Hepatocyte (in vitro differentiated cells): Measurements from ENCODE around the gene SPSB1. TPM values are rescaled to one million over a fixed set of nuclear protein-coding genes. Genes with fewer than 3 reads are reported as not detected.

Experiments
- DNase-seq: peaks from one replicate; pipeline ENCODE4 v3.0.0-alpha.2; 2016; ENCODE audit warnings: low spot score
- H2AFZ ChIP-seq: fragments of 200-600 bp; sonication (generic); 2 replicates; pipeline ENCODE4 v1.6.0; 2016; ENCODE audit warnings: antibody characterized with exemption, mild to moderate bottlenecking
- H3K27ac ChIP-seq: fragments of 200-600 bp; sonication (generic); 2 replicates; pipeline ENCODE4 v1.5.1; 2016; ENCODE audit warnings: mild to moderate bottlenecking
- H3K27me3 ChIP-seq: fragments of 200-600 bp; sonication (generic); 2 replicates; pipeline ENCODE4 v1.6.1; 2016
- H3K36me3 ChIP-seq: fragments of 200-600 bp; sonication (generic); replicated peaks from 2 replicates; pipeline ENCODE4 v1.5.1; 2016; ENCODE audit warnings: low read depth; ENCODE audit not compliant: insufficient read depth
- H3K4me1 ChIP-seq: fragments of 200-600 bp; sonication (generic); 2 replicates; pipeline ENCODE4 v1.5.1; 2016; ENCODE audit warnings: mild to moderate bottlenecking, moderate library complexity; ENCODE audit not compliant: insufficient read depth
- H3K4me2 ChIP-seq: fragments of 200-600 bp; sonication (generic); 2 replicates; pipeline ENCODE4 v1.6.0; 2016
- H3K4me3 ChIP-seq: fragments of 200-600 bp; sonication (generic); 2 replicates; pipeline ENCODE4 v1.5.1; 2016; ENCODE audit warnings: mild to moderate bottlenecking
- H3K79me2 ChIP-seq: fragments of 200-600 bp; sonication (generic); 2 replicates; pipeline ENCODE4 v1.6.0; 2017; ENCODE audit warnings: mild to moderate bottlenecking
- H3K9me2 ChIP-seq: fragments of 200-600 bp; sonication (generic); replicated peaks from 2 replicates; pipeline ENCODE4 v1.6.0; 2017; ENCODE audit warnings: mild to moderate bottlenecking; ENCODE audit not compliant: insufficient read depth
- H3K9me3 ChIP-seq: fragments of 200-600 bp; sonication (generic); 2 replicates; pipeline ENCODE4 v1.5.1; 2016; ENCODE audit warnings: low read depth, mild to moderate bottlenecking
- H4K20me1 ChIP-seq: fragments of 200-600 bp; sonication (generic); 2 replicates; pipeline ENCODE4 v1.6.0; 2016; ENCODE audit warnings: mild to moderate bottlenecking; ENCODE audit not compliant: insufficient read depth, poor library complexity, severe bottlenecking
- CTCF ChIP-seq: fragments of 200-600 bp; sonication (generic); IDR thresholded peaks from 2 replicates; pipeline ENCODE4 v1.5.1; 2016; ENCODE audit warnings: antibody characterized with exemption, mild to moderate bottlenecking; ENCODE audit not compliant: poor library complexity
- EZH2 ChIP-seq: fragments of 200-600 bp; sonication (generic); IDR thresholded peaks from 2 replicates; pipeline ENCODE4 v1.6.1; 2016; ENCODE audit warnings: antibody characterized with exemption, mild to moderate bottlenecking, borderline replicate concordance
- EZH2phosphoT487 ChIP-seq: fragments of 200-600 bp; sonication (generic); IDR thresholded peaks from one replicate; pipeline ENCODE4 v1.6.1; 2018; ENCODE audit warnings: antibody characterized with exemption, mild to moderate bottlenecking, low read depth, moderate library complexity; ENCODE audit not compliant: unreplicated experiment, severe bottlenecking
- WGBS: methylation state at CpG from one replicate; pipeline ENCODE4 v1.1.6; 2016; ENCODE audit warnings: low lambda C conversion rate; ENCODE audit errors: missing lambda C conversion rate; 5-methylcytosine and 5-hydroxymethylcytosine counted together
- polyA plus RNA-seq: library from polyadenylated mRNA; unstranded; fragments of >200 nt; fragmentation: Nextera tagmentation; extraction: Ambion mirVana; gene quantifications from 2 replicates; pipeline ENCODE4 v1.2.1, GENCODE V29; 2016
- total RNA-seq: library from RNA; depleted of rRNA; stranded (reverse); fragments of >200 nt; gene quantifications from 2 replicates; pipeline ENCODE4 v1.2.3, GENCODE V29; 2014

SPSB1 gene
- total and polyA plus RNA-seq, 2 experiments from 2014 or later, result 61.3 to 102 TPM

GRCh38 chr1:9413877-9414213 lies 121.2 kb downstream of the SPSB1 start:
- Histone ChIP-seq H3K4me3 (no peak overlapping the region), H3K36me3 (no peaks in the 10 kb centered on the region), H3K27ac (peak overlapping the region; percentile 81), H3K79me2 (no peaks in the 10 kb centered on the region), H3K9me2 (no peaks in the 10 kb centered on the region), H3K4me2 (no peak overlapping the region), H2AFZ (no peak overlapping the region), H3K4me1 (peaks cover 21% of the 10 kb centered on the region), H3K9me3 (no peaks in the 10 kb centered on the region), H3K27me3 (no peaks in the 10 kb centered on the region), H4K20me1 (no peaks in the 10 kb centered on the region)
- TF ChIP-seq EZH2, result no peak
- WGBS, result 80% methylated on average over 4 of the region's 4 CpGs
- DNase-seq, result no peak

DNA sequence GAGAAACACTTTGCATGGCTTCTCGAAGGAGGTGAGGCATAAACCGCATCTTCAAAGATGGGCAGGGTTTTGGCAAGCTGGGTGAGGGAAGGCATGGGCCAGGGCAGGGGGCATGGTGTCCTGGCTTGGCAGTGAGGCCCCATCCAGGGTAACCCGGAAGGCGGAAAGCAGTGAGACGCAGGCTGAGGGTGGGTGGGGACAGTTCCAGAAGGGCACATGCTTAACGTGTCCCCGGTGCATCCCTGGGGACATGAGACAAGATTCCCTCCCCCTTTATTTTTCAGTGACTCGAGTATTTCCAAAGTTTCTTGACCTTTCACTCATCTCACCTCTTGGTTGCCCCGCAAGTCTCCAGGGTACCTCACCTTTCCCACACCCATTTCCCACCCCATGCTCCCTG lies 123.8 kb downstream of the SPSB1 start:
- TF ChIP-seq EZH2phosphoT487 (no peak), EZH2 (no peak), CTCF (no peak)
- Histone ChIP-seq H3K79me2 (no peaks in the 10 kb centered on the region), H3K4me3 (no peak overlapping the region), H3K9me3 (no peaks in the 10 kb centered on the region), H3K27ac (no peak overlapping the region), H3K9me2 (no peaks in the 10 kb centered on the region), H3K4me1 (peaks cover 17% of the 10 kb centered on the region), H4K20me1 (no peaks in the 10 kb centered on the region), H3K36me3 (no peaks in the 10 kb centered on the region), H2AFZ (no peak overlapping the region), H3K27me3 (no peaks in the 10 kb centered on the region), H3K4me2 (no peak overlapping the region)
- WGBS, result 92% methylated on average over 8 of the region's 9 CpGs
- no peak for DNase-seq

DNA sequence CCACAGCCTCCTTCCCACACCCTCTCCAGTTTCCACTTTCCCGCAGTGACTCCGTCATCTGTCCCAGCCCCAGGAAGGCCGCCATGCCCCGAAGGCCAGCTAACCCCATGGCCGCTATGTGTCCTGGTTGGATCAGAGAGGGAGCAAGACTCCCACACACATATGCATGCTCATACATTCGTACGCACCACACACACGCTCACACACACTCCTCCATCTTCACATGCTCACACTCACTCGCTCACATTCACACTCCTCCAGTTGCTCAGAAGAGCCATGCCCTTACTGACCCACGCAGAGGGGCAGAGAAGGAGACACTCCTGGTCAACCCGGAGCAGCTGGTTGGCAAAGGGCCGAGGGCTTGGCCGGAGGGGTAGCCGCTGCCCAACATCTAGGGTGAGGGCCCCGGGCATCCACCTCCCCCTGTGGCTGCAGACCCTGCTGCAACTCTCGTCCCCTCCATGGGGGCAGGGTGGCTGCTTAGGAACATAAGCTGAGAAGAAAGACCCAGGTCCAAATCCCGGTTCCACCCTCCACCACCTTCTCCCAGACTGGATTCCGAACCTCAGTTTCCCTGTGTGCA lies 124.3 kb downstream of the SPSB1 start:
- Histone ChIP-seq H3K4me3 (no peak overlapping the region), H3K27ac (no peak overlapping the region), H3K4me1 (peaks cover 17% of the 10 kb centered on the region), H3K4me2 (no peak overlapping the region), H3K9me3 (no peaks in the 10 kb centered on the region), H3K36me3 (no peaks in the 10 kb centered on the region), H2AFZ (no peak overlapping the region), H3K79me2 (no peaks in the 10 kb centered on the region), H4K20me1 (no peaks in the 10 kb centered on the region), H3K9me2 (no peaks in the 10 kb centered on the region), H3K27me3 (no peaks in the 10 kb centered on the region)
- 98% methylated on average over 17 of the region's 18 CpGs for WGBS
- no peak for TF ChIP-seq EZH2
- TF ChIP-seq EZH2phosphoT487, result no peak
- TF ChIP-seq CTCF, result no peak
- DNase-seq, result no peak

GRCh38 chr1:9417695-9418094 lies 125.0 kb downstream of the SPSB1 start:
- no peaks in the 10 kb centered on the region for H3K27me3 ChIP-seq
- H3K36me3 ChIP-seq, result no peaks in the 10 kb centered on the region
- no peak overlapping the region for H3K4me2 ChIP-seq
- WGBS, result 87% methylated on average over 8 of the region's 9 CpGs
- TF ChIP-seq CTCF (no peak), EZH2phosphoT487 (no peak), EZH2 (no peak)
- no peaks in the 10 kb centered on the region for H3K9me3 ChIP-seq
- H3K4me3 ChIP-seq, result no peak overlapping the region
- H3K4me1 ChIP-seq, result peaks cover 12% of the 10 kb centered on the region
- no peak overlapping the region for H2AFZ ChIP-seq
- H3K27ac ChIP-seq, result no peak overlapping the region
- H3K9me2 ChIP-seq, result no peaks in the 10 kb centered on the region
- no peaks in the 10 kb centered on the region for H3K79me2 ChIP-seq
- DNase-seq, result no peak
- no peaks in the 10 kb centered on the region for H4K20me1 ChIP-seq
